HEK293 (cell line): ENCODE results near the gene ZKSCAN4.

Experiments used
- CTCF ChIA-PET: fragments of 350-600 bp; formaldehyde crosslinking; extraction: SDS; loops from one replicate; lab custom pipeline; 2021; ENCODE audit warnings: antibody characterized with exemption; lab: Yijun Ruan, JAX
- POLR2A ChIA-PET: fragments of 300-600 bp; formaldehyde crosslinking; extraction: SDS; loops from one replicate; lab custom pipeline; 2020; ENCODE audit warnings: antibody characterized with exemption, inconsistent platforms; lab: Yijun Ruan, JAX
- H3K27ac ChIP-seq: fragments of 200-500 bp; sonication (Bioruptor generic); 2 replicates; pipeline ENCODE4 v1.5.1; 2014; ENCODE audit warnings: low read depth, low read length, control low read depth, inconsistent platforms; ENCODE audit errors: extremely low read depth
- H3K36me3 ChIP-seq, 2 experiments: fragments of 200-500 bp in 1 of 2; sonication (Bioruptor generic) in 1 of 2; 1 replicate in 1 of 2; 2 replicates in 1 of 2; pipeline ENCODE4 v1.5.1; 2014 to 2017; ENCODE audit warnings: inconsistent platforms in 2 of 2, low read length in 2 of 2; ENCODE audit not compliant: control insufficient read depth in 2 of 2, insufficient read depth in 1 of 2
- H3K4me1 ChIP-seq: fragments of 200-500 bp; sonication (Bioruptor generic); 2 replicates; pipeline ENCODE4 v1.5.1; 2014; ENCODE audit warnings: mild to moderate bottlenecking, low read length, inconsistent platforms; ENCODE audit not compliant: control insufficient read depth, insufficient read depth
- H3K4me3 ChIP-seq: 2 replicates; pipeline ENCODE4 v1.5.1; 2011; ENCODE audit warnings: low read depth, mild to moderate bottlenecking, control low read depth, low read length, moderate library complexity
- H3K9me3 ChIP-seq: fragments of 200-500 bp; sonication (Bioruptor generic); 2 replicates; pipeline ENCODE4 v1.5.1; 2014; ENCODE audit warnings: low read depth, low read length, inconsistent platforms; ENCODE audit not compliant: control insufficient read depth, insufficient read depth
- KLF1 ChIP-seq: fragments of 450-650 bp; formaldehyde crosslinking; IDR thresholded peaks from 2 replicates; pipeline ENCODE4 v1.5.1; 2016; ENCODE audit warnings: missing biosample characterization, missing genetic modification characterization
- MZF1 ChIP-seq: fragments of 450-650 bp; formaldehyde crosslinking; IDR thresholded peaks from 2 replicates; pipeline ENCODE4 v1.5.1; 2017; ENCODE audit warnings: missing biosample characterization, missing genetic modification characterization, borderline replicate concordance
- SCRT2 ChIP-seq: fragments of 450-650 bp; formaldehyde crosslinking; IDR thresholded peaks from 2 replicates; pipeline ENCODE4 v1.5.1; 2016; ENCODE audit warnings: missing biosample characterization, missing genetic modification characterization
- SP7 ChIP-seq: fragments of 450-650 bp; formaldehyde crosslinking; IDR thresholded peaks from 2 replicates; pipeline ENCODE4 v1.5.1; 2016; ENCODE audit warnings: missing biosample characterization, missing genetic modification characterization
- WT1 ChIP-seq: fragments of 450-650 bp; formaldehyde crosslinking; IDR thresholded peaks from 2 replicates; pipeline ENCODE4 v1.5.1; 2016; ENCODE audit warnings: missing biosample characterization, missing genetic modification characterization
- ZBTB8A ChIP-seq: fragments of 450-650 bp; formaldehyde crosslinking; IDR thresholded peaks from 2 replicates; pipeline ENCODE4 v1.5.1; 2016; ENCODE audit warnings: missing biosample characterization, missing genetic modification characterization
- ZNF146 ChIP-seq: fragments of 450-650 bp; formaldehyde crosslinking; IDR thresholded peaks from 2 replicates; pipeline ENCODE4 v1.5.1; 2016; ENCODE audit warnings: missing biosample characterization, missing genetic modification characterization
- ZNF19 ChIP-seq: fragments of 450-650 bp; formaldehyde crosslinking; IDR thresholded peaks from 2 replicates; pipeline ENCODE4; 2016; ENCODE audit warnings: missing biosample characterization, missing genetic modification characterization, low read depth
- ZNF202 ChIP-seq: fragments of 450-650 bp; formaldehyde crosslinking; IDR thresholded peaks from 2 replicates; pipeline ENCODE4 v1.5.1; 2016; ENCODE audit warnings: missing biosample characterization, missing genetic modification characterization, borderline replicate concordance
- ZNF221 ChIP-seq: fragments of 450-650 bp; formaldehyde crosslinking; IDR thresholded peaks from 2 replicates; pipeline ENCODE4 v1.5.1; 2017; ENCODE audit warnings: missing biosample characterization, missing genetic modification characterization, borderline replicate concordance
- ZNF488 ChIP-seq: fragments of 450-650 bp; formaldehyde crosslinking; IDR thresholded peaks from 2 replicates; pipeline ENCODE4 v1.5.1; 2016; ENCODE audit warnings: missing biosample characterization, missing genetic modification characterization
- ZNF501 ChIP-seq: fragments of 450-650 bp; formaldehyde crosslinking; IDR thresholded peaks from 2 replicates; pipeline ENCODE4 v1.5.1; 2016; ENCODE audit warnings: missing biosample characterization, missing genetic modification characterization
- ZNF549 ChIP-seq: fragments of 450-650 bp; IDR thresholded peaks from 2 replicates; pipeline ENCODE4 v1.5.1; 2018; ENCODE audit warnings: missing biosample characterization, missing genetic modification characterization, mild to moderate bottlenecking, inconsistent platforms, moderate library complexity
- TF ChIP-seq, protein P1 (sequence below): fragments of 450-650 bp; formaldehyde crosslinking; IDR thresholded peaks from 2 replicates; pipeline ENCODE4 v1.5.1; 2016; ENCODE audit warnings: missing biosample characterization, missing genetic modification characterization
- TF ChIP-seq, protein P2 (sequence below): fragments of 450-650 bp; formaldehyde crosslinking; conservative IDR thresholded peaks from 2 replicates; pipeline ENCODE4 v1.5.1; 2016; ENCODE audit warnings: low read depth, missing biosample characterization, missing genetic modification characterization
- TF ChIP-seq, protein P3 (sequence below): fragments of 450-650 bp; IDR thresholded peaks from 2 replicates; pipeline ENCODE4 v1.5.1; 2018; ENCODE audit warnings: missing biosample characterization, mild to moderate bottlenecking, missing genetic modification characterization
- TF ChIP-seq, protein P4 (sequence below): fragments of 450-650 bp; formaldehyde crosslinking; IDR thresholded peaks from 2 replicates; pipeline ENCODE4 v1.5.1; 2016; ENCODE audit warnings: missing biosample characterization, missing genetic modification characterization

ZKSCAN4 gene

GRCh38 chr6:28218312-28219248 is 33.5 kb downstream of the ZKSCAN4 start (continued):
- TF ChIP-seq ZNF221 (tag by site-specific recombination) (no peak), WT1 (tag by site-specific recombination) (peak; percentile 25; the same call in 1 of the 2 replicates), ZNF549 (tag by site-specific recombination) (no peak), ZBTB8A (tag by site-specific recombination) (peak; percentile 97), ZNF501 (peak; percentile 47; the same call in 1 of the 2 replicates), SP7 (tag by site-specific recombination) (peak; percentile 45), ZNF488 (tag by site-specific recombination) (no peak)
- TF ChIP-seq, protein P1, sequence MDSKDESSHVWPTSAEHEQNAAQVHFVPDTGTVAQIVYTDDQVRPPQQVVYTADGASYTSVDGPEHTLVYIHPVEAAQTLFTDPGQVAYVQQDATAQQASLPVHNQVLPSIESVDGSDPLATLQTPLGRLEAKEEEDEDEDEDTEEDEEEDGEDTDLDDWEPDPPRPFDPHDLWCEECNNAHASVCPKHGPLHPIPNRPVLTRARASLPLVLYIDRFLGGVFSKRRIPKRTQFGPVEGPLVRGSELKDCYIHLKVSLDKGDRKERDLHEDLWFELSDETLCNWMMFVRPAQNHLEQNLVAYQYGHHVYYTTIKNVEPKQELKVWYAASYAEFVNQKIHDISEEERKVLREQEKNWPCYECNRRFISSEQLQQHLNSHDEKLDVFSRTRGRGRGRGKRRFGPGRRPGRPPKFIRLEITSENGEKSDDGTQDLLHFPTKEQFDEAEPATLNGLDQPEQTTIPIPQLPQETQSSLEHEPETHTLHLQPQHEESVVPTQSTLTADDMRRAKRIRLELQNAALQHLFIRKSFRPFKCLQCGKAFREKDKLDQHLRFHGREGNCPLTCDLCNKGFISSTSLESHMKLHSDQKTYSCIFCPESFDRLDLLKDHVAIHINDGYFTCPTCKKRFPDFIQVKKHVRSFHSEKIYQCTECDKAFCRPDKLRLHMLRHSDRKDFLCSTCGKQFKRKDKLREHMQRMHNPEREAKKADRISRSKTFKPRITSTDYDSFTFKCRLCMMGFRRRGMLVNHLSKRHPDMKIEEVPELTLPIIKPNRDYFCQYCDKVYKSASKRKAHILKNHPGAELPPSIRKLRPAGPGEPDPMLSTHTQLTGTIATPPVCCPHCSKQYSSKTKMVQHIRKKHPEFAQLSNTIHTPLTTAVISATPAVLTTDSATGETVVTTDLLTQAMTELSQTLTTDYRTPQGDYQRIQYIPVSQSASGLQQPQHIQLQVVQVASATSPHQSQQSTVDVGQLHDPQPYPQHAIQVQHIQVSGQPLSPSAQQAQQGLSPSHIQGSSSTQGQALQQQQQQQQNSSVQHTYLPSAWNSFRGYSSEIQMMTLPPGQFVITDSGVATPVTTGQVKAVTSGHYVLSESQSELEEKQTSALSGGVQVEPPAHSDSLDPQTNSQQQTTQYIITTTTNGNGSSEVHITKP = no peak
- TF ChIP-seq, protein P2, sequence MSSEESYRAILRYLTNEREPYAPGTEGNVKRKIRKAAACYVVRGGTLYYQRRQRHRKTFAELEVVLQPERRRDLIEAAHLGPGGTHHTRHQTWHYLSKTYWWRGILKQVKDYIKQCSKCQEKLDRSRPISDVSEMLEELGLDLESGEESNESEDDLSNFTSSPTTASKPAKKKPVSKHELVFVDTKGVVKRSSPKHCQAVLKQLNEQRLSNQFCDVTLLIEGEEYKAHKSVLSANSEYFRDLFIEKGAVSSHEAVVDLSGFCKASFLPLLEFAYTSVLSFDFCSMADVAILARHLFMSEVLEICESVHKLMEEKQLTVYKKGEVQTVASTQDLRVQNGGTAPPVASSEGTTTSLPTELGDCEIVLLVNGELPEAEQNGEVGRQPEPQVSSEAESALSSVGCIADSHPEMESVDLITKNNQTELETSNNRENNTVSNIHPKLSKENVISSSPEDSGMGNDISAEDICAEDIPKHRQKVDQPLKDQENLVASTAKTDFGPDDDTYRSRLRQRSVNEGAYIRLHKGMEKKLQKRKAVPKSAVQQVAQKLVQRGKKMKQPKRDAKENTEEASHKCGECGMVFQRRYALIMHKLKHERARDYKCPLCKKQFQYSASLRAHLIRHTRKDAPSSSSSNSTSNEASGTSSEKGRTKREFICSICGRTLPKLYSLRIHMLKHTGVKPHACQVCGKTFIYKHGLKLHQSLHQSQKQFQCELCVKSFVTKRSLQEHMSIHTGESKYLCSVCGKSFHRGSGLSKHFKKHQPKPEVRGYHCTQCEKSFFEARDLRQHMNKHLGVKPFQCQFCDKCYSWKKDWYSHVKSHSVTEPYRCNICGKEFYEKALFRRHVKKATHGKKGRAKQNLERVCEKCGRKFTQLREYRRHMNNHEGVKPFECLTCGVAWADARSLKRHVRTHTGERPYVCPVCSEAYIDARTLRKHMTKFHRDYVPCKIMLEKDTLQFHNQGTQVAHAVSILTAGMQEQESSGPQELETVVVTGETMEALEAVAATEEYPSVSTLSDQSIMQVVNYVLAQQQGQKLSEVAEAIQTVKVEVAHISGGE (tag by site-specific recombination) = peak; percentile 91

DNA sequence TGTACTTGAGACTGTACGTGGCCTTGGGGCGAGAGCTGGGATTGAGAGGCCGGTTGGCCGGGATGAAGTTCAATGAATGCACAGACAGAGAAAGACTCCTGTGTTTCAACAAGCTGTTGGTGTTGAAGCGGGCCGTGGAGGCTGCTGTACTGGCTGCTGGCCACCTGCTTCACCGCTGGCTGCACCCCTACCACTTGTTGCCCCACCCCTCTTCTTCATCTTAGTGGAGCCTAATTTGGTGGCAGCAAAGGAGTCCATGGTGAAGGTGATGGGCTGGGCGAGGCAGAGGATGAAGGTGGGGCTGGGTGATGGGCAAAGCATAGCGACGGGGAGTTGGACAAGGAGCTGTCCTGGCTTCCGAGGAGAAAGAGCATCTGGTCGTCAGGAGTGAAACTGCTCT is 34.2 kb downstream of the ZKSCAN4 start:
- no peak for TF ChIP-seq ZNF146 (tag by site-specific recombination)
- peak; percentile 87 for TF ChIP-seq SCRT2 (tag by site-specific recombination)
- ChIA-PET CTCF (interaction anchor here (0.9 to 1.0 kb wide), 2 partner anchors 29 to 49 kb away, joined by 4 to 7 read pairs; partner anchors contain the start of gene ZSCAN26), POLR2A (interaction anchor here (0.7 to 2.4 kb wide), 20 partner anchors 9 to 876 kb away, joined by 3 to 18 read pairs (median 6); partner anchors contain the start of genes PGBD1, ZKSCAN4, ZKSCAN8 and ZSCAN16)
- no peak overlapping the region for H3K4me3 ChIP-seq
- H3K36me3 ChIP-seq = no peaks in the 10 kb centered on the region
- H3K27ac ChIP-seq = no peak overlapping the region
- no peaks in the 10 kb centered on the region; the same call in 1 of the 2 replicates for H3K4me1 ChIP-seq
- H3K9me3 ChIP-seq = no peaks in the 10 kb centered on the region

DNA sequence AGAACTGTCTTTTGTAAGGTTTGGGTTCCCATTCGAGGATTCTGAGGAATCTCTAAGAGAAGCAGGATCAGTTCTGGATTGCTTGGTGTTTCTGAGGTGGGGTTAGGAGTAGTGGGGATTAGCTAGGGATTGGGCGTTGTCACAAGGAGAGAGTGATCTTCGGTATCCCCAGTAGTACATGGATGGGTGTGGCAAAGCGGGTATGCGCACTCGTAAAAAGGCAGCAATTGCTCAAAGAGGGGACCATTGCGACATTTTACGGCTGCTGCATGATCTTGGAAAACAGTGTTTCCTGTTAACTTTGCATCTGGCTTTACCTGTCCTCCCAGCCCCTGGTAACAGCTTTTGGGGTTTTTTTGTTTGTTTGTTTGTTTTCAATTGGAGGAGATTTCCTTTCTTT is 36.6 kb downstream of the ZKSCAN4 start:
- Histone ChIP-seq H3K27ac (no peak overlapping the region), H3K9me3 (no peaks in the 10 kb centered on the region), H3K4me1 (no peaks in the 10 kb centered on the region; the same call in 1 of the 2 replicates), H3K4me3 (no peak overlapping the region), H3K36me3 (no peaks in the 10 kb centered on the region)
- ChIA-PET POLR2A (interaction anchor here (1.1 kb wide), 1 partner anchor 74 kb away, joined by 3 read pairs; the partner anchor contains the start of gene ZKSCAN8), CTCF (interaction anchor here (2.0 kb wide), 1 partner anchor 141 kb away, joined by 5 read pairs; no protein-coding TSS in a partner anchor)
- peak; percentile 73; the same call in 1 of the 2 replicates for TF ChIP-seq MZF1 (tag by site-specific recombination)
- TF ChIP-seq, protein P3, sequence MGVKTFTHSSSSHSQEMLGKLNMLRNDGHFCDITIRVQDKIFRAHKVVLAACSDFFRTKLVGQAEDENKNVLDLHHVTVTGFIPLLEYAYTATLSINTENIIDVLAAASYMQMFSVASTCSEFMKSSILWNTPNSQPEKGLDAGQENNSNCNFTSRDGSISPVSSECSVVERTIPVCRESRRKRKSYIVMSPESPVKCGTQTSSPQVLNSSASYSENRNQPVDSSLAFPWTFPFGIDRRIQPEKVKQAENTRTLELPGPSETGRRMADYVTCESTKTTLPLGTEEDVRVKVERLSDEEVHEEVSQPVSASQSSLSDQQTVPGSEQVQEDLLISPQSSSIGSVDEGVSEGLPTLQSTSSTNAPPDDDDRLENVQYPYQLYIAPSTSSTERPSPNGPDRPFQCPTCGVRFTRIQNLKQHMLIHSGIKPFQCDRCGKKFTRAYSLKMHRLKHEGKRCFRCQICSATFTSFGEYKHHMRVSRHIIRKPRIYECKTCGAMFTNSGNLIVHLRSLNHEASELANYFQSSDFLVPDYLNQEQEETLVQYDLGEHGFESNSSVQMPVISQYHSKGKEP = 0 out of 2 replicates have a peak, but pooled peaks have one; percentile 10
- peak; percentile 83 for TF ChIP-seq KLF1
- TF ChIP-seq ZNF19 (tag by site-specific recombination) = no peak
- TF ChIP-seq ZNF202 (tag by site-specific recombination) = no peak
- TF ChIP-seq, protein P4, sequence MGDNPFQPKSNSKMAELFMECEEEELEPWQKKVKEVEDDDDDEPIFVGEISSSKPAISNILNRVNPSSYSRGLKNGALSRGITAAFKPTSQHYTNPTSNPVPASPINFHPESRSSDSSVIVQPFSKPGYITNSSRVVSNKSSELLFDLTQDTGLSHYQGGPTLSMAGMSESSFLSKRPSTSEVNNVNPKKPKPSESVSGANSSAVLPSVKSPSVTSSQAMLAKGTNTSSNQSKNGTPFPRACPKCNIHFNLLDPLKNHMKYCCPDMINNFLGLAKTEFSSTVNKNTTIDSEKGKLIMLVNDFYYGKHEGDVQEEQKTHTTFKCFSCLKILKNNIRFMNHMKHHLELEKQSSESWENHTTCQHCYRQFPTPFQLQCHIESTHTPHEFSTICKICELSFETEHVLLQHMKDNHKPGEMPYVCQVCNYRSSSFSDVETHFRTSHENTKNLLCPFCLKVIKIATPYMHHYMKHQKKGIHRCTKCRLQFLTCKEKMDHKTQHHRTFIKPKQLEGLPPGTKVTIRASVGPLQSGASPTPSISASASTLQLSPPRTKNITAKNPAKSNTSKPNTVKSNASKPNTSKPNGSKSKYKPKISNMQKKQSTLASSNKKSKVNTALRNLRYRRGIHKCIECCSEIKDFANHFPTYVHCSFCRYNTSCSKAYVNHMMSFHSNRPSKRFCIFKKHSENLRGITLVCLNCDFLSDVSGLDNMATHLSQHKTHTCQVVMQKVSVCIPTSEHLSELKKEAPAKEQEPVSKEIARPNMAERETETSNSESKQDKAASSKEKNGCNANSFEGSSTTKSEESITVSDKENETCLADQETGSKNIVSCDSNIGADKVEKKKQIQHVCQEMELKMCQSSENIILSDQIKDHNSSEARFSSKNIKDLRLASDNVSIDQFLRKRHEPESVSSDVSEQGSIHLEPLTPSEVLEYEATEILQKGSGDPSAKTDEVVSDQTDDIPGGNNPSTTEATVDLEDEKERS (tag by site-specific recombination) = no peak
